ENCODE results near the gene SHROOM3.

GRCh38 chr4:76649086-76649485 lies 214.1 kb downstream of the SHROOM3 start:
- TF ChIP-seq CTCF (IDR thresholded peaks at IDR 0.05; ENCODE audit: low read depth, low read length, missing input control): no peak
- TF ChIP-seq MAX (IDR thresholded peaks at IDR 0.05): no peak
- TF ChIP-seq JUND (IDR thresholded peaks at IDR 0.05): no peak
- TF ChIP-seq ATF3 (IDR thresholded peaks at IDR 0.05): no peak
- TF ChIP-seq HNF4A (conservative IDR thresholded peaks at IDR 0.05): no peak
- no peak for TF ChIP-seq EGR1 (IDR thresholded peaks at IDR 0.05; ENCODE audit: low read depth in 2 of 2)

All from liver (tissue), 3 donors.